Measurements from ENCODE around the gene SYNE2.

DNA sequence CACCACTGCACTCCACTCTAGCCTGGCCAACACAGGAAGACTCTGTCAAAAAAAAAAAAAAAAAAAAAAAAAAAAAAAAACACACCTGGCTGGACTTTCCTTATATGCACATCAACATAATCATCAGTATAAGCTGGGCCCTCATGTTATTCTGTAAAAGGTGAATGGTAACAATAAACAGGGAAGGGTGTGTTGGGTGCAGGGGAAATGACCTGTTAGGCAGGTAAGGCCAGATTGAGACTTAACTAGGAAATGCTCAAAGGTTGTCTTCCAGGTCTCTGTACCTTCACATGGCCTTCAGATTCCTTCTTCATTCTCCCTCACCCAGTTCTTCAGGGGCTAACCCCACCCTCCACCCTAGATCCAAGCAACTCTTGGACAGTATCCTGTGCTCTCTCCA lies 393.9 kb downstream of the SYNE2 start:
- no peak for TF ChIP-seq CTCF (IDR thresholded peaks at IDR 0.05)
- TF ChIP-seq POLR2AphosphoS5 (IDR thresholded peaks at IDR 0.05), result no peak

Measured in esophagus muscularis mucosa (tissue), 3 donors.